WTC11 (cell line): ENCODE measurements around the gene CTAG1B. TPM values are rescaled to one million over a fixed set of nuclear protein-coding genes. Genes with fewer than 3 reads are reported as not detected.
"Not testable (repeated sequence)": the region's sequence is repeated elsewhere in the genome, so short reads cannot be mapped to it uniquely, and the experiment has no call there.

Experiments
- ATAC-seq: fragments of 200-7000 bp; cut with Tn5 transposase; 2 replicates; pipeline ENCODE4 v1.10.0; 2021; ENCODE audit warnings: mild to moderate bottlenecking, moderate library complexity
- Bru-seq: library from RNA; stranded (reverse); fragments of 400-500 nt; gene quantifications from one replicate; lab custom pipeline; 2021; lab: Mats Ljungman, UMichigan
- CTCF ChIA-PET: fragments of 300-600 bp; sonication (Branson Sonifier 250); formaldehyde crosslinking; loops from one replicate; lab custom pipeline; 2021; ENCODE audit warnings: antibody characterized with exemption; lab: Charles Lee
- POLR2A ChIA-PET: fragments of 350-600 bp; sonication (Branson Sonifier 250); formaldehyde crosslinking; loops from one replicate; lab custom pipeline; 2021; ENCODE audit warnings: antibody characterized with exemption; lab: Charles Lee
- DNase-seq: peaks from one replicate; pipeline ENCODE4 v3.0.0; 2021; ENCODE audit warnings: low spot score
- H3K27ac Mint-ChIP-seq: 2 replicates; pipeline ENCODE4 v1.8.0; 2021; ENCODE audit warnings: mixed read lengths
- H3K27me3 Mint-ChIP-seq: 2 replicates; pipeline ENCODE4 v1.8.0; 2021; ENCODE audit warnings: low read depth, mild to moderate bottlenecking, moderate library complexity, mixed read lengths
- H3K36me3 Mint-ChIP-seq: 2 replicates; pipeline ENCODE4 v1.8.0; 2021; ENCODE audit warnings: mixed read lengths
- H3K4me1 Mint-ChIP-seq: 2 replicates; pipeline ENCODE4 v1.8.0; 2022; ENCODE audit warnings: mixed read lengths
- H3K4me3 Mint-ChIP-seq: 2 replicates; pipeline ENCODE4 v1.8.0; 2021; ENCODE audit warnings: mild to moderate bottlenecking, moderate library complexity, mixed read lengths
- H3K9me3 Mint-ChIP-seq: 2 replicates; pipeline ENCODE4 v1.8.0; 2021; ENCODE audit warnings: mixed read lengths
- CREB1 ChIP-seq: sonication (generic); formaldehyde crosslinking; IDR thresholded peaks from 2 replicates; pipeline ENCODE4 v1.8.0; 2023; ENCODE audit warnings: mild to moderate bottlenecking, missing genetic modification reagents
- HMGA2 ChIP-seq: fragments of 250-450 bp; sonication (Bioruptor Pico); IDR thresholded peaks from 2 replicates; pipeline ENCODE4 v1.4.0; 2021; ENCODE audit warnings: mild to moderate bottlenecking, moderate library complexity
- NFE2L1 ChIP-seq: sonication (generic); formaldehyde crosslinking; IDR thresholded peaks from 2 replicates; pipeline ENCODE4 v1.8.1; 2023; ENCODE audit warnings: missing genetic modification reagents
- NR2C2 ChIP-seq: sonication (generic); formaldehyde crosslinking; IDR thresholded peaks from 2 replicates; pipeline ENCODE4 v1.8.0; 2022; ENCODE audit warnings: mild to moderate bottlenecking, missing genetic modification reagents
- OVOL2 ChIP-seq: fragments of 250-450 bp; sonication (Bioruptor Pico); IDR thresholded peaks from 2 replicates; pipeline ENCODE4 v1.9.0; 2021; ENCODE audit warnings: mild to moderate bottlenecking, borderline replicate concordance
- SMAD4 ChIP-seq: sonication (generic); formaldehyde crosslinking; IDR thresholded peaks from 2 replicates; pipeline ENCODE4 v1.8.0; 2022; ENCODE audit warnings: mild to moderate bottlenecking, missing genetic modification reagents
- TP53 ChIP-seq: sonication (generic); formaldehyde crosslinking; IDR thresholded peaks from 2 replicates; pipeline ENCODE4 v1.8.1; 2023; ENCODE audit warnings: mild to moderate bottlenecking, missing genetic modification reagents
- ZBTB21 ChIP-seq: sonication (generic); formaldehyde crosslinking; IDR thresholded peaks from 2 replicates; pipeline ENCODE4 v1.8.1; 2023; ENCODE audit warnings: mild to moderate bottlenecking, missing genetic modification reagents, borderline replicate concordance
- ZNF416 ChIP-seq: fragments of 250-450 bp; sonication (Bioruptor Pico); IDR thresholded peaks from 2 replicates; pipeline ENCODE4 v1.9.0; 2021; ENCODE audit warnings: mild to moderate bottlenecking, inconsistent platforms
- long read RNA-seq, 3 experiments: library from RNA in 1 of 3; library from capped mRNA in 1 of 3; library from polyadenylated mRNA in 1 of 3; unstranded in 2 of 3; stranded (forward) in 1 of 3; transcript quantifications; one replicate each; pipeline ENCODE4 v2.0.0, GENCODE V29; 2021
- total RNA-seq: library from RNA; stranded (reverse); gene quantifications from 3 replicates; pipeline ENCODE4 v1.2.3, GENCODE V29; 2021
- TF ChIP-seq, protein P1 (sequence below): sonication (generic); formaldehyde crosslinking; IDR thresholded peaks from 2 replicates; pipeline ENCODE4 v1.8.1; 2023; ENCODE audit warnings: mild to moderate bottlenecking, missing genetic modification reagents, moderate library complexity
- TF ChIP-seq, protein P2 (sequence below): fragments of 250-450 bp; sonication (Bioruptor Pico); IDR thresholded peaks from 2 replicates; pipeline ENCODE4 v1.9.0; 2021; ENCODE audit warnings: mild to moderate bottlenecking, borderline replicate concordance
- TF ChIP-seq, protein P3 (sequence below): sonication (generic); formaldehyde crosslinking; IDR thresholded peaks from 2 replicates; pipeline ENCODE4 v1.8.0; 2022; ENCODE audit warnings: mild to moderate bottlenecking, missing genetic modification reagents
- TF ChIP-seq, protein P4 (sequence below): sonication (generic); formaldehyde crosslinking; IDR thresholded peaks from 2 replicates; pipeline ENCODE4 v1.8.0; 2023; ENCODE audit warnings: mild to moderate bottlenecking, missing genetic modification reagents
- TF ChIP-seq, protein P5 (sequence below): sonication (generic); formaldehyde crosslinking; conservative IDR thresholded peaks from 2 replicates; pipeline ENCODE4 v1.8.1; 2022; ENCODE audit warnings: mild to moderate bottlenecking, missing genetic modification reagents

Gene CTAG1B
- not detected in 3 replicates for total RNA-seq
- not detected for Bru-seq, nascent RNA
- long read RNA-seq, experiment 1 = 0 reads
- long read RNA-seq, experiment 2 = 0 reads
- long read RNA-seq, experiment 3 = 0 reads

DNA sequence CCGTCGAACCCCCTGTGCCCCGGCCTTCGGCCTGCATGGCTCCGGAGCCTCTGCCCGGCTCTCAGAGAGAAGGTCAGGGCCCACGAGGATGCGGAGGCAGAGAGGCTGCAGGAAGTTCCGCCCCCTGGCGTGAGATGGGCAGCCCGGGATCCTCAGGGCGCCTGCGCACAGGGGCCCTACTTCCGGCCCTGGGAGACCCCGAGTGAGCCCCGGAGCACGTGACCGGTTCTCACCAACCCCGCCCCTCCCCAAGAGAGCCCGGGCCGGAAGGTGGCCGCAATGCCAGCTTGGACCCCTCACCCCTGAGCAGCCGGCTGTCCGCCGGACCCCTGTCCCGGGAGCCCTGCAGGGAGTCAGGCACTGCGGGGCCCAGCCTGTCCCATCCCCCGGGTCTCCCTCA, at the start of gene CTAG1B:
TSS of gene CTAG1B (minus strand) at position 101 of the 400 bp plus-strand sequence. CDS start at position 37, 64 bp downstream.
- POLR2A ChIA-PET, H3K27ac Mint-ChIP-seq, H3K36me3 Mint-ChIP-seq, H3K4me1 Mint-ChIP-seq, CTCF ChIA-PET, H3K27me3 Mint-ChIP-seq, H3K4me3 Mint-ChIP-seq, DNase-seq, ATAC-seq, H3K9me3 Mint-ChIP-seq: not testable (repeated sequence)

DNA sequence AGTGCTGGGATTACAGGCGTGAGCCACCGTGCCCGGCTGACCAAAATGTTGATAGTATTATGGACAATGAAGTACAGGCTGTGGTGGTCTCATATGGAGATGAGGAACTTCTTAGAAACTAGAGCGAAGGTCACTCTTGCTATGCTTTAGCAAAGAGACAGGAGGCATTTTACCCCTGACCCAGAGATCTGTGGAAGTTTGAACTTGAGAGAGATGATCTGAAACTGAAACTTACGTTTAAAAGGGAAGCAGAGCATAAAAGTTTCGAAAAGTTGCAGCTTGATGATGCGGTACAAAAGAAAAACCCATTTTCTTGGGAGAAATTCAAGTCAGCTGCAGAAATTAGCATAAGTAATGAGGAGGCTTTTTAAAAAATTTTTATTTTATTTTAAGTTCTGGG, 42.8 kb upstream of the CTAG1B start:
- POLR2A ChIA-PET = no interaction called here
- ATAC-seq = no peak
- 0 out of 2 replicates have a peak, but pooled peaks cover 2% of the 10 kb centered on the region for H3K36me3 Mint-ChIP-seq
- H3K9me3 Mint-ChIP-seq = peaks cover 34% of the 10 kb centered on the region
- no peaks in the 10 kb centered on the region for H3K27me3 Mint-ChIP-seq
- TF ChIP-seq ZNF416 (no peak), CREB1 (CRISPR knock-in tag) (no peak), HMGA2 (CRISPR knock-in tag) (no peak), ZBTB21 (no peak), OVOL2 (CRISPR knock-in tag) (no peak)
- TF ChIP-seq, protein P1, sequence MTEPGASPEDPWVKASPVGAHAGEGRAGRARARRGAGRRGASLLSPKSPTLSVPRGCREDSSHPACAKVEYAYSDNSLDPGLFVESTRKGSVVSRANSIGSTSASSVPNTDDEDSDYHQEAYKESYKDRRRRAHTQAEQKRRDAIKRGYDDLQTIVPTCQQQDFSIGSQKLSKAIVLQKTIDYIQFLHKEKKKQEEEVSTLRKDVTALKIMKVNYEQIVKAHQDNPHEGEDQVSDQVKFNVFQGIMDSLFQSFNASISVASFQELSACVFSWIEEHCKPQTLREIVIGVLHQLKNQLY (CRISPR knock-in tag) = no peak
- TF ChIP-seq, protein P2, sequence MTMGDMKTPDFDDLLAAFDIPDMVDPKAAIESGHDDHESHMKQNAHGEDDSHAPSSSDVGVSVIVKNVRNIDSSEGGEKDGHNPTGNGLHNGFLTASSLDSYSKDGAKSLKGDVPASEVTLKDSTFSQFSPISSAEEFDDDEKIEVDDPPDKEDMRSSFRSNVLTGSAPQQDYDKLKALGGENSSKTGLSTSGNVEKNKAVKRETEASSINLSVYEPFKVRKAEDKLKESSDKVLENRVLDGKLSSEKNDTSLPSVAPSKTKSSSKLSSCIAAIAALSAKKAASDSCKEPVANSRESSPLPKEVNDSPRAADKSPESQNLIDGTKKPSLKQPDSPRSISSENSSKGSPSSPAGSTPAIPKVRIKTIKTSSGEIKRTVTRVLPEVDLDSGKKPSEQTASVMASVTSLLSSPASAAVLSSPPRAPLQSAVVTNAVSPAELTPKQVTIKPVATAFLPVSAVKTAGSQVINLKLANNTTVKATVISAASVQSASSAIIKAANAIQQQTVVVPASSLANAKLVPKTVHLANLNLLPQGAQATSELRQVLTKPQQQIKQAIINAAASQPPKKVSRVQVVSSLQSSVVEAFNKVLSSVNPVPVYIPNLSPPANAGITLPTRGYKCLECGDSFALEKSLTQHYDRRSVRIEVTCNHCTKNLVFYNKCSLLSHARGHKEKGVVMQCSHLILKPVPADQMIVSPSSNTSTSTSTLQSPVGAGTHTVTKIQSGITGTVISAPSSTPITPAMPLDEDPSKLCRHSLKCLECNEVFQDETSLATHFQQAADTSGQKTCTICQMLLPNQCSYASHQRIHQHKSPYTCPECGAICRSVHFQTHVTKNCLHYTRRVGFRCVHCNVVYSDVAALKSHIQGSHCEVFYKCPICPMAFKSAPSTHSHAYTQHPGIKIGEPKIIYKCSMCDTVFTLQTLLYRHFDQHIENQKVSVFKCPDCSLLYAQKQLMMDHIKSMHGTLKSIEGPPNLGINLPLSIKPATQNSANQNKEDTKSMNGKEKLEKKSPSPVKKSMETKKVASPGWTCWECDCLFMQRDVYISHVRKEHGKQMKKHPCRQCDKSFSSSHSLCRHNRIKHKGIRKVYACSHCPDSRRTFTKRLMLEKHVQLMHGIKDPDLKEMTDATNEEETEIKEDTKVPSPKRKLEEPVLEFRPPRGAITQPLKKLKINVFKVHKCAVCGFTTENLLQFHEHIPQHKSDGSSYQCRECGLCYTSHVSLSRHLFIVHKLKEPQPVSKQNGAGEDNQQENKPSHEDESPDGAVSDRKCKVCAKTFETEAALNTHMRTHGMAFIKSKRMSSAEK (CRISPR knock-in tag) = no peak
- TF ChIP-seq, protein P3, sequence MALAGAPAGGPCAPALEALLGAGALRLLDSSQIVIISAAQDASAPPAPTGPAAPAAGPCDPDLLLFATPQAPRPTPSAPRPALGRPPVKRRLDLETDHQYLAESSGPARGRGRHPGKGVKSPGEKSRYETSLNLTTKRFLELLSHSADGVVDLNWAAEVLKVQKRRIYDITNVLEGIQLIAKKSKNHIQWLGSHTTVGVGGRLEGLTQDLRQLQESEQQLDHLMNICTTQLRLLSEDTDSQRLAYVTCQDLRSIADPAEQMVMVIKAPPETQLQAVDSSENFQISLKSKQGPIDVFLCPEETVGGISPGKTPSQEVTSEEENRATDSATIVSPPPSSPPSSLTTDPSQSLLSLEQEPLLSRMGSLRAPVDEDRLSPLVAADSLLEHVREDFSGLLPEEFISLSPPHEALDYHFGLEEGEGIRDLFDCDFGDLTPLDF = no peak
- DNase-seq = no peak
- no peak overlapping the region for H3K4me3 Mint-ChIP-seq
- H3K27ac Mint-ChIP-seq = no peak overlapping the region
- H3K4me1 Mint-ChIP-seq = no peaks in the 10 kb centered on the region
- CTCF ChIA-PET = no interaction called here

DNA sequence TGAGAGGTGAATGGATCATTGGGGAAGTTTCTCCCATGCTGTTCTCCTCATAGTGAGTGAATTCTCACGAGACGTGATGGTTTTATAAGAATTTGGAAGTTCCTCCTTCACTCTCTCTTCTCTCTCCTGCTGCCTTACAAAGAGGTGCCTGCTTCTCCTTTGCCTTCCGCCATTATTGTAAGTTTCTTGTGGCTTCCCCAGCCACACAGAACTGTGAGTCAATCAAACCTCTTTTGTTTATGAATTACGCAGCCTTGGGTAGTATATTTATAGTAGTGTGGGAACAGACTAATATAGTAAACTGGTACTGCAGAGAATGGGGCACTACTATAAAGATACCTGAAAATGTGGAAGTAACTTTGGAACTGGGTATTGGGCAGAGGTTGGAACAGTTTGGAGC, 42.1 kb upstream of the CTAG1B start:
- TF ChIP-seq OVOL2 (CRISPR knock-in tag) = no peak
- no peak for TF ChIP-seq TP53 (CRISPR knock-in tag)
- TF ChIP-seq, protein P4, sequence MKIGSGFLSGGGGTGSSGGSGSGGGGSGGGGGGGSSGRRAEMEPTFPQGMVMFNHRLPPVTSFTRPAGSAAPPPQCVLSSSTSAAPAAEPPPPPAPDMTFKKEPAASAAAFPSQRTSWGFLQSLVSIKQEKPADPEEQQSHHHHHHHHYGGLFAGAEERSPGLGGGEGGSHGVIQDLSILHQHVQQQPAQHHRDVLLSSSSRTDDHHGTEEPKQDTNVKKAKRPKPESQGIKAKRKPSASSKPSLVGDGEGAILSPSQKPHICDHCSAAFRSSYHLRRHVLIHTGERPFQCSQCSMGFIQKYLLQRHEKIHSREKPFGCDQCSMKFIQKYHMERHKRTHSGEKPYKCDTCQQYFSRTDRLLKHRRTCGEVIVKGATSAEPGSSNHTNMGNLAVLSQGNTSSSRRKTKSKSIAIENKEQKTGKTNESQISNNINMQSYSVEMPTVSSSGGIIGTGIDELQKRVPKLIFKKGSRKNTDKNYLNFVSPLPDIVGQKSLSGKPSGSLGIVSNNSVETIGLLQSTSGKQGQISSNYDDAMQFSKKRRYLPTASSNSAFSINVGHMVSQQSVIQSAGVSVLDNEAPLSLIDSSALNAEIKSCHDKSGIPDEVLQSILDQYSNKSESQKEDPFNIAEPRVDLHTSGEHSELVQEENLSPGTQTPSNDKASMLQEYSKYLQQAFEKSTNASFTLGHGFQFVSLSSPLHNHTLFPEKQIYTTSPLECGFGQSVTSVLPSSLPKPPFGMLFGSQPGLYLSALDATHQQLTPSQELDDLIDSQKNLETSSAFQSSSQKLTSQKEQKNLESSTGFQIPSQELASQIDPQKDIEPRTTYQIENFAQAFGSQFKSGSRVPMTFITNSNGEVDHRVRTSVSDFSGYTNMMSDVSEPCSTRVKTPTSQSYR (CRISPR knock-in tag) = no peak
- no peak for TF ChIP-seq NR2C2 (CRISPR knock-in tag)
- TF ChIP-seq, protein P3 = no peak
- TF ChIP-seq, protein P5, sequence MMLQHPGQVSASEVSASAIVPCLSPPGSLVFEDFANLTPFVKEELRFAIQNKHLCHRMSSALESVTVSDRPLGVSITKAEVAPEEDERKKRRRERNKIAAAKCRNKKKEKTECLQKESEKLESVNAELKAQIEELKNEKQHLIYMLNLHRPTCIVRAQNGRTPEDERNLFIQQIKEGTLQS (CRISPR knock-in tag) = no peak
- no peak for TF ChIP-seq NFE2L1
- no peak for TF ChIP-seq SMAD4 (CRISPR knock-in tag)
- ATAC-seq (no peak), DNase-seq (no peak)
- Mint-ChIP-seq H3K4me3 (no peak overlapping the region), H3K36me3 (0 out of 2 replicates have a peak, but pooled peaks cover 2% of the 10 kb centered on the region), H3K9me3 (peaks cover 34% of the 10 kb centered on the region), H3K27ac (no peak overlapping the region), H3K4me1 (no peaks in the 10 kb centered on the region), H3K27me3 (no peaks in the 10 kb centered on the region)
- POLR2A ChIA-PET = no interaction called here
- CTCF ChIA-PET = no interaction called here
